Activated naive CD4-positive, alpha-beta T cell treated with anti-CD3 and anti-CD28 coated beads, Interleukin-2, amount 10 ng/mL, durations not matched to agents 7 days and 5 days (primary cell): ENCODE data around the gene AMDHD1.

Experiments used
- CTCF ChIA-PET: fragments of 350-600 bp; sonication (Branson Sonifier 250); formaldehyde crosslinking; loops from one replicate; lab custom pipeline; 2021; ENCODE audit warnings: antibody characterized with exemption; lab: Charles Lee
- DNase-seq: peaks from one replicate; pipeline ENCODE4 v3.0.0-alpha.2; 2020
- H3K27ac Mint-ChIP-seq: one replicate; pipeline ENCODE4 v1.8.0; 2021; ENCODE audit warnings: mild to moderate bottlenecking, moderate library complexity, mixed read lengths
- H3K27me3 Mint-ChIP-seq: one replicate; pipeline ENCODE4 v1.8.0; 2021; ENCODE audit warnings: mild to moderate bottlenecking, mixed read lengths
- H3K36me3 Mint-ChIP-seq: one replicate; pipeline ENCODE4 v1.8.0; 2021; ENCODE audit warnings: mixed read lengths
- H3K4me1 Mint-ChIP-seq: one replicate; pipeline ENCODE4 v1.8.0; 2021; ENCODE audit warnings: mixed read lengths
- H3K4me3 Mint-ChIP-seq: one replicate; pipeline ENCODE4 v1.8.0; 2021; ENCODE audit warnings: mild to moderate bottlenecking, moderate library complexity, mixed read lengths
- H3K9me3 Mint-ChIP-seq: one replicate; pipeline ENCODE4 v1.8.0; 2021; ENCODE audit warnings: mixed read lengths

Gene AMDHD1

GRCh38 chr12:95943330-95943842 lies at the start of gene AMDHD1:
AMDHD1 (plus strand) TSS chr12:95943331; CDS start chr12:95943399, 68 bp downstream.
- DNase-seq, result peak; percentile 76
- Mint-ChIP-seq H3K27me3 (peaks cover 19% of the 10 kb centered on the region), H3K27ac (peak within 1 kb of the TSS; percentile 81), H3K4me1 (peaks cover 9% of the 10 kb centered on the region), H3K4me3 (peak within 1 kb of the TSS; percentile 91), H3K36me3 (no peaks in the 10 kb centered on the region), H3K9me3 (no peaks in the 10 kb centered on the region)
- CTCF ChIA-PET, result interaction anchor here (0.9 to 4.1 kb wide), 4 partner anchors 10 to 272 kb away, joined by 3 to 30 read pairs (median 10); partner anchors contain the start of gene HAL

- no peaks in the 10 kb centered on the region for H3K4me1 Mint-ChIP-seq
- H3K9me3 Mint-ChIP-seq, result no peaks in the 10 kb centered on the region
- no peaks in the 10 kb centered on the region for H3K36me3 Mint-ChIP-seq
- DNase-seq, result no peak
- H3K27ac Mint-ChIP-seq, result no peak overlapping the region
- CTCF ChIA-PET, result interaction anchor here (1.8 kb wide), 1 partner anchor 102 kb away, joined by 5 read pairs; no protein-coding TSS in a partner anchor
- H3K27me3 Mint-ChIP-seq, result peaks cover 14% of the 10 kb centered on the region
- no peak overlapping the region for H3K4me3 Mint-ChIP-seq
Observed at GRCh38 chr12:95896846-95897245, 46.3 kb upstream of the AMDHD1 start.

GRCh38 chr12:95898081-95898480 lies 45.0 kb upstream of the AMDHD1 start:
- DNase-seq, result no peak
- H3K9me3 Mint-ChIP-seq, result peaks cover under 1% of the 10 kb centered on the region
- H3K4me3 Mint-ChIP-seq, result no peak overlapping the region
- no peaks in the 10 kb centered on the region for H3K36me3 Mint-ChIP-seq
- CTCF ChIA-PET, result interaction anchor here (1.8 kb wide), 1 partner anchor 101 kb away, joined by 5 read pairs; no protein-coding TSS in a partner anchor
- H3K27ac Mint-ChIP-seq, result no peak overlapping the region
- peaks cover 14% of the 10 kb centered on the region for H3K27me3 Mint-ChIP-seq
- no peaks in the 10 kb centered on the region for H3K4me1 Mint-ChIP-seq

- CTCF ChIA-PET, result no interaction called here
- H3K27me3 Mint-ChIP-seq, result peaks cover 13% of the 10 kb centered on the region
- no peaks in the 10 kb centered on the region for H3K9me3 Mint-ChIP-seq
- H3K4me3 Mint-ChIP-seq, result no peak overlapping the region
- H3K36me3 Mint-ChIP-seq, result no peaks in the 10 kb centered on the region
- H3K27ac Mint-ChIP-seq, result no peak overlapping the region
- no peak for DNase-seq
- H3K4me1 Mint-ChIP-seq, result no peaks in the 10 kb centered on the region
Observed at GRCh38 chr12:95908573-95908972, 34.6 kb upstream of the AMDHD1 start.

GRCh38 chr12:95909871-95910270 lies 33.3 kb upstream of the AMDHD1 start:
- Mint-ChIP-seq H3K4me3 (no peak overlapping the region), H3K36me3 (no peaks in the 10 kb centered on the region), H3K27me3 (peaks cover 14% of the 10 kb centered on the region), H3K9me3 (no peaks in the 10 kb centered on the region), H3K4me1 (no peaks in the 10 kb centered on the region), H3K27ac (no peak overlapping the region)
- no peak for DNase-seq
- CTCF ChIA-PET, result no interaction called here

GRCh38 chr12:95918194-95918993 lies 24.7 kb upstream of the AMDHD1 start:
- Mint-ChIP-seq H3K4me1 (no peaks in the 10 kb centered on the region), H3K36me3 (no peaks in the 10 kb centered on the region), H3K9me3 (no peaks in the 10 kb centered on the region), H3K27ac (no peak overlapping the region), H3K27me3 (peaks cover 14% of the 10 kb centered on the region), H3K4me3 (no peak overlapping the region)
- CTCF ChIA-PET, result interaction anchor here (0.6 to 4.4 kb wide), 17 partner anchors 14 to 598 kb away, joined by 3 to 80 read pairs (median 4); partner anchors contain the start of genes AMDHD1, CCDC38 and HAL
- DNase-seq, result peak; percentile 65

- Mint-ChIP-seq H3K4me1 (no peaks in the 10 kb centered on the region), H3K9me3 (no peaks in the 10 kb centered on the region), H3K4me3 (no peak overlapping the region), H3K36me3 (no peaks in the 10 kb centered on the region), H3K27ac (no peak overlapping the region), H3K27me3 (peaks cover 14% of the 10 kb centered on the region)
- DNase-seq, result no peak
- CTCF ChIA-PET, result interaction anchor here (0.8 to 4.4 kb wide), 11 partner anchors 24 to 597 kb away, joined by 3 to 80 read pairs (median 5); partner anchors contain the start of genes AMDHD1, CCDC38 and HAL
Observed at GRCh38 chr12:95919110-95919509, 24.0 kb upstream of the AMDHD1 start.

- peaks cover 3% of the 10 kb centered on the region for H3K9me3 Mint-ChIP-seq
- no peaks in the 10 kb centered on the region for H3K36me3 Mint-ChIP-seq
- no peaks in the 10 kb centered on the region for H3K4me1 Mint-ChIP-seq
- H3K27ac Mint-ChIP-seq, result no peak overlapping the region
- peaks cover 9% of the 10 kb centered on the region for H3K27me3 Mint-ChIP-seq
- no peak overlapping the region for H3K4me3 Mint-ChIP-seq
- CTCF ChIA-PET, result interaction anchor here (1.5 to 1.7 kb wide), 2 partner anchors 37 to 77 kb away, joined by 3 to 8 read pairs; no protein-coding TSS in a partner anchor
- DNase-seq, result no peak
Observed at GRCh38 chr12:95922231-95922630, 20.9 kb upstream of the AMDHD1 start.

GRCh38 chr12:95940514-95940913 lies 2.6 kb upstream of the AMDHD1 start:
- H3K4me3 Mint-ChIP-seq, result no peak overlapping the region
- peaks cover 19% of the 10 kb centered on the region for H3K27me3 Mint-ChIP-seq
- H3K9me3 Mint-ChIP-seq, result no peaks in the 10 kb centered on the region
- H3K36me3 Mint-ChIP-seq, result no peaks in the 10 kb centered on the region
- peaks cover 9% of the 10 kb centered on the region for H3K4me1 Mint-ChIP-seq
- no peak for DNase-seq
- CTCF ChIA-PET, result interaction anchor here (1.3 to 2.2 kb wide), 2 partner anchors 19 to 22 kb away, joined by 3 to 7 read pairs; no protein-coding TSS in a partner anchor
- H3K27ac Mint-ChIP-seq, result no peak overlapping the region

- H3K27me3 Mint-ChIP-seq, result peaks cover 19% of the 10 kb centered on the region
- DNase-seq, result no peak
- no peaks in the 10 kb centered on the region for H3K36me3 Mint-ChIP-seq
- H3K4me1 Mint-ChIP-seq, result peaks cover 9% of the 10 kb centered on the region
- no peaks in the 10 kb centered on the region for H3K9me3 Mint-ChIP-seq
- H3K4me3 Mint-ChIP-seq, result peak overlapping the region; percentile 91
- H3K27ac Mint-ChIP-seq, result no peak overlapping the region
- CTCF ChIA-PET, result interaction anchor here (1.4 to 4.1 kb wide), 4 partner anchors 13 to 56 kb away, joined by 5 to 30 read pairs (median 9); partner anchors contain the start of gene HAL
Observed at GRCh38 chr12:95942101-95942523, 1.0 kb upstream of the AMDHD1 start.

GRCh38 chr12:95942524-95943329 lies 404 bp upstream of the AMDHD1 start, which contains the start of gene CCDC38:
CCDC38 (minus strand) TSS chr12:95942614; CDS start chr12:95936509, 6,105 bp downstream.
- Mint-ChIP-seq H3K36me3 (no peaks in the 10 kb centered on the region), H3K4me3 (peak within 1 kb of the TSS; percentile 91), H3K27me3 (peaks cover 19% of the 10 kb centered on the region), H3K9me3 (no peaks in the 10 kb centered on the region), H3K4me1 (peaks cover 9% of the 10 kb centered on the region), H3K27ac (peak within 1 kb of the TSS; percentile 81)
- CTCF ChIA-PET, result interaction anchor here (0.9 to 4.1 kb wide), 5 partner anchors 12 to 272 kb away, joined by 3 to 30 read pairs (median 7); partner anchors contain the start of gene HAL
- peak; percentile 91 for DNase-seq

- Mint-ChIP-seq H3K27ac (no peak overlapping the region), H3K36me3 (no peaks in the 10 kb centered on the region), H3K4me3 (peak overlapping the region; percentile 91), H3K9me3 (no peaks in the 10 kb centered on the region), H3K27me3 (peaks cover 16% of the 10 kb centered on the region), H3K4me1 (peaks cover 9% of the 10 kb centered on the region)
- no peak for DNase-seq
- CTCF ChIA-PET, result interaction anchor here (0.9 to 4.1 kb wide), 4 partner anchors 9 to 271 kb away, joined by 3 to 30 read pairs (median 10); partner anchors contain the start of gene HAL
Observed at GRCh38 chr12:95944108-95944704, 1.1 kb downstream of the AMDHD1 start.
